Activated CD4-positive, alpha-beta T cell treated with anti-CD3 and anti-CD28 coated beads for 24 hours (primary cell): ENCODE measurements around the gene RAB41.
"Not testable (repeated sequence)": the region's sequence is repeated elsewhere in the genome, so short reads cannot be mapped to it uniquely, and the experiment has no call there.

Experiments used
- DNase-seq, 2 donors: peaks; one replicate each; pipeline ENCODE4 v3.0.0-alpha.2; 2020; ENCODE audit warnings: low read depth in 2 of 2

The RAB41 gene

DNA sequence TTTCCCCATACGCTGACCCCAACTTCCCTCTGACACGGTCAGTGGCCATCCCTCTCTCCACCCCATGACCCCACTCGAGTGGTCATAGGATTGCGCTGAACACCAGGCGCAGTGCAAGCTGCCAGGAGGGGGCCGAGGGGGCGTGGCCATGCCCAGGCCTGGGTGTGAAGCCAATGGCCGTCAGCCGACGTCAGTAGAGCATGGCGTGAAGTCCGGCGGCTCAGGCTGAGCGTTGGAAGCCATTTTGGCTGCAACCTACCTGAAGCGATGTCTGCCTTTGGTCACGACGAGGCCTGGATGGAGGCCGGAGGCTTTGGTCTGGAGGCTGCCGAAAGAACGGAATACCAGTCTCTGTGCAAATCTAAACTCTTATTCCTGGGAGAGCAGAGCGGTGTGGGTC is at the start of gene RAB41:
Gene RAB41, plus strand, starts transcription at position 222 of the 400 bp plus-strand sequence. Its CDS starts 46 bp downstream, at position 268.
- DNase-seq: no peak

DNA sequence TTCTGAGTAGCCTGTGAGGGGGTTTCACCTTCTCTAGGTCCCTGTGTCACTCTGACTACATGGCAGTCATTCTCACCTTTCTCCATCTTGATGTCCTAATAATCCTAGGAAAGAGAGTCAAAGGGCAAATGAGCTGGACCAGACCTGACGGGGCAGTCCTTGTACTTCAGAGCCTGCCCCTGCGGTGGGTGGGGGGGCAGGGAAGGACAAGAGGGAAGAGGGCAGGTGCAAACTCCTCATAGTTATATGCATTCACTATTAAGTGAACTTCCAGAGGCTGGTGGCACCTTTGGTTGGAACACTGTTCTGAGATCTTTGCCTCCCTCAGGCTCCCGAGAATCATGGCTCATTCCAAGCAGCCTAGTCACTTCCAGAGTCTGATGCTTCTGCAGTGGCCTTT is 47.6 kb upstream of the RAB41 start, which contains the start of gene AWAT1:
Gene AWAT1, plus strand, starts transcription at position 301 of the 400 bp plus-strand sequence. Its CDS starts 41 bp downstream, at position 342.
- no peak for DNase-seq

DNA sequence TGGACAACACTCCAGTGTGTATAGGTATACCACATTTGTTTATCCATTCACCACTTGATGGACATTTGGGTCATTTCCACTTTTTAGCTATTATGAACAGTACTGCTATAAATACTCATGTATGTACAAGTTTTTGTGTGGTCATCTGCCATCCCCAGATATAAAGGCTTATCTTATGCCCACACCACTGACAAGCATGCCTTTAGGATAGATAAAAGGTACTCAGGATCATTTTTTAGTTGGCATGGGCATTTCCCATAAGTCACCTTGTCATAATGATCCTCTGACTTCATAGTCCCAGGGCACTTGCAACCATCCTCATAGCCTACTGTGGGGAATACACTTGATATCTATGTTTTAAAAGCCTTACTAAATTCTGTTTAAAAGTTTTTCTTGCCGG is 41.2 kb upstream of the RAB41 start:
- no peak for DNase-seq

DNA sequence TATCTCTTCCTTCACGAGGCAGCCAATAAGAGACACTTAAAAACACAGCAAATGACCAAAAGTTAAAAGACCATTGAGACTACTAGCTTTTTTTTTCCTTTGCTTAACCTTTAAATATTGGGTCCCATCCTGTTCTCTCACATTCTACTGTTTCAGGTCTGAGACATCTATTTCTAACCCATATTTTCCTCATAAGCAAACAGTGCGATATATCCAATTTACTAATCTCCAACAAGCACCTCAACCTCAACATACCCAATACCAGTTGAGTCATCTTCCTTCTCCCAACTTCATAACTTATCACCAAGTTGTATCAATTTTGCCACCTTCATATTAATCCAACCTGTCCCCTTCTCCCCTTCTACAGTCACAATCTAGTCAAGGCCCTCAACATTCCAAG is 40.5 kb upstream of the RAB41 start:
- DNase-seq: no peak

DNA sequence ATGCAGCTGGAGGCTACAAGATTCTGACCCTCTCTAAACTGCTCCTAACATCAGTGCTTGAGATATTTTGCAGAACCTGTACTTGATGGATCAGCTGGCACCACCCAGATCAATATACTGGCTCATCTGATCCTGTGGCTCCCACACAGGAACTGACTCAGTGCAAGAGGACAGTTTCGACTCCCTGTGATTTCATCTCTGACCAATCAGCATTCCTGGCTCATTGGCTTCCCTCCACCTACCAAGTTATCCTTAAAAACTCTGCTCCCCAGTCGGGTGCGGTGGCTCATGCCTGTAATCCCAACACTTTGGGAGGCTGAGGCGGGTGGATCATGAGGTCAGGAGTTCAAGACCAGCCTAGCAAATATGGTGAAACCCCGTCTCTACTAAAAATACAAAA is 38.4 kb upstream of the RAB41 start:
- DNase-seq: not testable (repeated sequence)

DNA sequence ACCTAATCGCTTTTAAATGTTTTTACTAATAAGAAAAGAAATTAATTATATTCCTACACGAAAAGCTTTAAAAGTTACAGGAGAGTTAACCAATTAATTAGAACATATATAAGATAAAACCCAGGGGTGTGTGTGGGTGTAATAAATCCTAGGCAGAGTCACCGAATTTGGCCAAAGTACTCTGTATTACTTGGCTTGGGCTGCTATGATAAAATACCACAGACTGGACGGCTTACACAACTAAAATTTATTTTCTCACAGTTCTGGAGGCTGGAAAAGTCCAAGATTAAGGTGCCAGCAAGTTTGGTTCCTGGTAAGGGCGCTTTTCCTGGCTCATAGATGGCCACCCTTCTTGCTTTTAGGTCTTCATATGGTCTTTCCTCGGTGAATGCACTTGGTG is 37.1 kb upstream of the RAB41 start:
- no peak for DNase-seq

DNA sequence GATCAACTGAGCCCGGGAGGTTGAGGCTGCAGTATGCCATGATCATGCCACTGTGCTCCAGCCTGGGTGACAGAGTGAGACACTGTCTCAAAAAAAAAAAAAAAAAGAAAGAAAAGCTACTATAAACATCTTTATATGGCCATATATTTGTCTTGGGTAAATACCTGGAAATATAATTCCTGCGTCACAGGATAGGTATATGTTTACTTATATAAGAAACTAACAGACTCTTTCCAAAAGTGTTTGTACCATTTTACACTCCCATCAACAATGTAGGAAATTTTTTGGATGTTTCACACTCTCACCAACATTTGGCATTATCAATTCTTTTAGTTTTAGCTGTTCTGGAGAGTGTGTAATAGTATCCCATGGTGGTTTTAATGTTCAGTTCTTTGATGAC is 34.7 kb upstream of the RAB41 start:
- DNase-seq: no peak

DNA sequence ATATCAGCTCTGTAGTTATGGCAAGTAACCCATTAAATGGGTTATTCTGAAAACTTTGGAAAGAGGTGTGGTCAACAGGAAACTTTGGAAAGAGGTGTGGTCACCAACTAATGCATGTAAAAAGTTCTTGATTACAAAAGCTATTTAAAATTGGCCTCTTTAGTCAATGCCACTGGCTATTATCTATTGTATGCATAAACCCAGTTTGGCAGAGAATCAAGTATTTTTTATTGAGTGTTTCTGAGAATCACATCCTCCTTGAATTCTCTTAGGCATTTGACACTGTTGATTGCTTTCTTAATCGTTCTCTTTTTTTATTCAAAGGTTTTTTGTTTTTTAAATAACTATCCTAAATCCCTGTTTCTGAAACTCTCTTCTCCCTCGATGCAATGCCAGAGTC is 29.5 kb upstream of the RAB41 start:
- no peak for DNase-seq

DNA sequence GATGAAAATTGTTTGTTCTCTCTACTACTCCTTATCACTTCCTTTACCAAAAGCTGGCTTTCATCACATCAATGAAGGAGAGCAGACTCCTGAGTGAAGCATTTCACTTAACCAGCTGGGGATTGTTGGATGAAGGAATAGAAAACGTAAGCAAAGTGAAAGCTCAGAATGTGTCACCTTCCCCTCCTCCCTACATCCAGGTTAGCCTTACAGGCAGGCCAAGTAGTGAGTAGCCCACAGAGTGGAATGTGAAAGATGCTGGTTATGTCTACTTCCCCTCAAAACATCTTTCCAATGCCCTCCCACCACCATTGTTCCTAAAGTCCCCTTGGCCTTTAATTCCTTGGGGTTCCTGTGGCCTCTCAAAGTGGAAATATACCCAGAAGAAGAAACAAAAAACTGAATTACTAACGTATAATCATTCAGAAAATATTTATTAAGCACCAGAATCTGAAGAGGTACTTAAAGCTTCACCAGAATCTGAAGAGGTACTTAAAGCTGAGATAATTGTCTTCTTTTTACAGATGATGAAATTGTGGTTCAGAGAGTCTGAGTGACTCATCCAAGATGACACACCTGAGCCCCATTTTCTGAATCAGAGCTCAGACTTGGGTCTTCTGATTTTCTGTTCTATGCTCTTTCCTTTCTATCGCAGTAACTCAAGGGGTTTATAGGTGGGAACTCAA is 28.5 kb upstream of the RAB41 start:
- no peak for DNase-seq

DNA sequence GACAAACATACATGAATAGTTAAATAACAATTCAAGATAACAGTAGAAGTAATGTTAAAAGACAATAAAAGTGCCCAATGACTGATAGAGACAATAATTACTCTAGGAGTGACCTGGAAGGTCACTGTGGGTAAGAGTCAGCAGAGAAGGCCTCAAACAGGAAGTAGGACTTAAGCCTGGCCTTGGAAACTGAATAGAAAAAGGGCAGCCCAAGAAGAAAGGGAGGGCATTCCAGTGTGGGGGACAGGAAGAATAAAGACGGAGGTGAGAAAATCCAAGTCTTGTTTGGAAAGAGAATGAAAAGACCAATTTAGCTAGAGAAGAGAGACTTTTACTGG is 27.9 kb upstream of the RAB41 start:
- DNase-seq: no peak

DNA sequence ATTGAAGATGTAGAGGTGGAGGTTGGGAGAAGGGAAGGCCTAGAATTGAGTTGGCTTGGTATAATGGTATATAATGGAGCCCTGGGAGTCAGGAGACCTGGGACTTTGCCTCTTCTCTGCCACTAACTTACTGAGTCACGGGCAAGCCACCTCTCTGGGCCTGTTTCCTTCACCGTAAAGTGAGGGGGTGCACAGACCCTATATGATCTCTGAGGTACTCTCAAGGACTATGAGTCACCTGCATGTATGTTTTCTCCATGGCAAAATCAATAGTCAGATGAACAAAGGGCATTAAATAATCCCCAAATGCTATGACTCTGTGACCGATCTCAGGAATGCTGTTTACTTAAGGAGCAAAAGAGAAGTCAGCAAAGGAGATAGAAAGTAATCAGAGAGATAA is 27.1 kb upstream of the RAB41 start:
- DNase-seq: no peak

DNA sequence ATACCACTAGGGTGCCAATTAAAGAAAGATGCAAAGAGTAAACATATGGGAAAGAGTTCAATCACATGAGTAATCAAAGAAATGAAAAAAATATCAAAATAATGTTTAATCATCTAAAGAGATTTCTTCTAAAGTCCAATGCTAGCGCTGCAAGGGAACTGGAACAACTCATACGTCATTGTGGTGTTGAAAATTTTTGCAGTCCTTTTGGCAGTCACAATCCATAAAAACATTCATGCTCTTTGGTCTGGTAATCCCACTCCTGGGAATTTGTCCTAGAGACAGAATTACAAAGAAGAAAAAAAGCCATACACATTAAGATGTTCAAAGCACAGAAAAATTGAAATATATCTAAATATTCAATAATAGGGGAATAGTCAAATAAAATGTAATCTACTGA is 26.5 kb upstream of the RAB41 start:
- no peak for DNase-seq

DNA sequence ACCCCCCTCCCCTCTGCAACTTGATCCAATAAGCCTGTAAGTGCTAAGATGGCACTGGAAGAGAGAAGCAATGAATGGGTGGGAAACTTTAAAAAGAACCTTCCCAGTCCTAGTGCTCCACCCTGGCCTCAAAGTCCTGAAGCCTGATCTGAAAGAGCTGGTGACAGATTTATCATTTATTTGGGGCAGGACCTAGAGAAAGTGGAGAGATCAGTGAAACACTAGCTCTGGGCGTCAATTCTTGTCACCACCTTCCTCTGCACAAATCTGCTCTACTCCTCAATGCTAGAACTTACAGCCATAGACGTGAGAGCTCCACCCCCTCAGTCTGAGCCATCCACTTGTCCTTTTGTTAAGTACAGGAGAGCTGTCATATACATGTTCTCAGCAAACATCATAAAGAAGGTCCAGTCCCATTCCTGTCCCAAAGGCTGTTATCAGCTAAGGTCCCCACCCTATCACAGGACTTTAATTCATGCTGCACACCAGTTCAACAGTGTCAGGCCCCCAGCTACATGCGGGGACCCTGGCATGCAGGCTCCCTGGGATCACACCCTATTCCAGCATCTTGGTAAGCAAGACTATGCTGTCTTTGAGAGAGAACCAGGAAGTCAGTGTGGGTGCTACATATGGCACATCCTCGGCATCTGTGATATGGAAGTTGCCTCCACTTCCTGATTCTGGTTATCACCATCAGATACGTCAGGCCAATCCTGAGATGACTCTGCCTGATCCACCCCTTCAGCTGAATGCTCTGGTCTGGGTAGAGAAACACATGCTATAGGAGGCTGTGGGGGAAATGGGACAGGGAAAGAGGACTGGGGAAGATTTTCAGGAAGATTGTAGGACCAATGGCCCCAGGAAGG is 24.3 kb upstream of the RAB41 start:
- no peak for DNase-seq

DNA sequence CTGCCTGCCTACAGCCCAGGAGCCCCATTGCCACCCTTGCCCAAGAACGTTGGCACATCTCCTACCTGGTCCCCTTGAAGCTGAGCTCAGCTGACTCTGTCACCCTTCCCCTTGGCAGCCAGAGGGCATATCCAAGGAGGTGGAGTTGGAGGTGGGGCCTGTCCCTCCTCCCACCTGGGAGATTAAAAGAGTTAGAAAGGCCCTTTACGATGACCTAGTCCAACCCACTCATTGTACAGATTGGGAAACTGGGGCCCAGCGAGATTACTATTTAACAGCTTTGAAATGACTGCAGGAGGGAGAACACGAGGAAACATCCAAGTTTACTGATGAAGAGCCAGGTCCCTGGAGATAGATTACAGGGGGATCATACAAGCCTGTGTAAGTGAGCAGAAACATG is 21.9 kb upstream of the RAB41 start, which contains the start of gene P2RY4:
Gene P2RY4, minus strand, starts transcription at position 101 of the 400 bp plus-strand sequence. CDS start 580 bp downstream, outside the sequence.
- DNase-seq: no peak

DNA sequence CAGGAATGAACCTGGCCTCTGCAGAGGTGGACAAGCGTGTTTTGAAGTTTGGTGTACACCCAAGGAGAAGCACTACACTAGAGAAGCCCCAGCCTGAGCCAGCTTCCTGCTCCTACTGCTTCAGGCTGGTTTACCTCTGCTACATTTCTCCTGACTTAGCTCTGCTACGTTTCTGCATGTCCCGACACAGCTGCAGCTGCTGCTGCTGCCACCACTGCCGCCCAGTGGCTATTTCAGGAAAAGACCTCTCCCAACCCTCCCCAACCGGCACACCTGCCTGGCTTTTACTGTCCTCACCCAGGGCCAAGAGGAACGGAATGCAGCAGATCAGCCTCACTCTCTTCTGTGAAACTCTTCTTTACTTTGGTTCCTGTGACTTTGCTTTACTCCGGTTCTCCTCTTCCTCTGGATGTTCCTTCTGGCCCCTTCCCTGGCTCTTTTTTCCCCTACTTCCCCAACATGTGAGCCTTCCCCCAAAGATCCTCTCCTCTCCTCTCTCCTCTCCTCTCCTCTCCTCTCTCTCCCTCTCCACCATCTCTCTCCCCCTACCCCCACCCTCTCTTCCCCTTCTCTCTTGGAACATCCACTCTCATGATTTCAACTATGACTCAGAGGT is 18.9 kb upstream of the RAB41 start:
- DNase-seq: peak in 1 of 2 donors; percentile 3

DNA sequence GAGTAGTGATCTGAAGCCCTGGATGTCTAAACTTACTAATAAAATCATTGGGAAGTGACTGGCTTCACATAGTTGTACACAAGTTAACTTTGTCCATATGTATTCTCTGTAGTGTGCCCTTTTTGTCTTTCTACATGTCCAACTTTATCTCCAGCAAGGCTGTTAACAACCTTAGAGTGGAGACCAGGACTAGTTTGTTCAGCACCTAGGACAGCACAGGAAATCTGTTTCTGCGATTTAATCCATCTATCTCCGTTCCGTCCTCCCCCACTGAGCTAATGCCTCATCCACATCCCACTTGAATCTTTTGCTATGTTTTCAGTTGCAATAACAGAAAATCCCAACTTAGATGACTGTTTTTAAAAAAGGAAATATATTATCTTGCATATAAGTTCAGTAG is 17.2 kb upstream of the RAB41 start:
- no peak for DNase-seq

DNA sequence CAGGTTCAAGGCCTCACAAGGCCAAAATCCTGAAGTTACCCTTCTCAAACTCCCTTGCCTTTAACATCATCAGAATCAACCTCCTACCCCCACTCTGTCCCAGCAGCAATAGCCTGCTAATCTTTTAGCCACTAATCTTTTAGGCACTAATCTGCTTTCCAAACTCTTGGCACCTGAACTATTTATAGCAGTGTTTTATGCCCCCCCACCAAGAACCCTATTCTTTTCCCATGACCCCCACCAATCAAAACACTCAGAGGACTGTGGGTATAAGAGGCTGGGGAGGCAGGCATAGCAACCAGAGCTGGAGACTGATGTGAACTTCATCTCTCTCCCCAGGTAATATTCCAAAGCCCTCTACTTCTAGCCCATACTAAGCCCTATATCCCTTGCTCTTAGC is 13.9 kb upstream of the RAB41 start, which contains the start of gene ARR3:
Gene ARR3, plus strand, starts transcription at position 301 of the 400 bp plus-strand sequence. CDS start 1,052 bp downstream, outside the sequence.
- DNase-seq: no peak

DNA sequence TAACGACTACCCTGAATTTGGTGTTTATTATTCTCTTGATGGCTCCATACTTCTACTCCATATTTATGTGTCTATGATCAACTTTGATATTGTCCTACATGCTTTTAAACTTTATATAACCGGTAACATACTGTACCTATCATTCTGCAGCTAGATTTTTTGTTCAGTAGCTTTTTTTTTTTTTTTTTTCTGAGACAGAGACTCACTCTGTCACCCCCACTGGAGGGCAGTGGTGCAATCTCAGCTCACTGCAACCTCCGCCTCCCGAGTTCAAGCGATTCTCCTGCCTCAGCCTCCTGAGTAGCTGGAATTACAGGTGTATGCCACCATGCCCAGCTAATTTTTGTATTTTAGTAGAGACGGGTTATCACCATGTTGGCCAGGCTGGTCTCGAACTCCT is 7.9 kb upstream of the RAB41 start:
- DNase-seq: not testable (repeated sequence)

DNA sequence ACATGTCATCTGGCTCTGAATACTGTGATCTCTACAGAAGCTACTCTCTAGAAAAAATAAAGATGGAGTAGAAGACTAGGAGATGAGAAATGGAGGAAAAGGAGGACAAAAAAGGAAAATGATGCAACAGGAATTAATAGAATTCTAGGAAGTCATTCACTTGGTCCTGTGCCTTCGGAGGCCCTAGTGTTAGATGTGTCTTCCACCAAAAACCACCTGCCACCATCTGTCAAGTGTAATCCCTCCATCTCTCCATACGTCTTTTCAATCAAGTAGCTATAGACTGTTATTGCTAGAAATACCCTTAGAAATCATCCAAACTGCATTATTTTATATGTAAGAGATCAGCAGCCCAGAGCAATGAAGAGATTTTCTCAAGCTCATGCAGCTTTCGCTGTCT is 2.9 kb upstream of the RAB41 start:
- DNase-seq: no peak

DNA sequence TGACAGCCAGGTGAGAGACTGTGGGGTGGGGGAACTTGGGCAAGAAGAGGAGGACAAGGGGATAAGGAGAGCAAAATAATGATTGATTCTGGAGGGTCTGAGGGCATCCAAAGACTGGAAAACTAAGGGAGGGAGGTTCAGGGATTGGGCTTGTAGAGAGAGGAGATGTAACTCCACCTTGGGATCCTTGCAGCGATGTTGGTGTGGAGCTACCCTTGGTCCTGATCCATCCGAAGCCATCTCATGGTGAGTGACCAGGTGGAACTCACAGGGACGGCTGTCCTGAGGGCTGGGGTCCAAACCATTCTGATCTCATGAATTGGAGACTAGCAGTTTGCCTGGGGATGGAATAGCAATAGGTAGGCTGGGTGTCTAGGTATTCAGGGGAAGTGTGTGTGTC is 1.4 kb upstream of the RAB41 start:
- DNase-seq: no peak

DNA sequence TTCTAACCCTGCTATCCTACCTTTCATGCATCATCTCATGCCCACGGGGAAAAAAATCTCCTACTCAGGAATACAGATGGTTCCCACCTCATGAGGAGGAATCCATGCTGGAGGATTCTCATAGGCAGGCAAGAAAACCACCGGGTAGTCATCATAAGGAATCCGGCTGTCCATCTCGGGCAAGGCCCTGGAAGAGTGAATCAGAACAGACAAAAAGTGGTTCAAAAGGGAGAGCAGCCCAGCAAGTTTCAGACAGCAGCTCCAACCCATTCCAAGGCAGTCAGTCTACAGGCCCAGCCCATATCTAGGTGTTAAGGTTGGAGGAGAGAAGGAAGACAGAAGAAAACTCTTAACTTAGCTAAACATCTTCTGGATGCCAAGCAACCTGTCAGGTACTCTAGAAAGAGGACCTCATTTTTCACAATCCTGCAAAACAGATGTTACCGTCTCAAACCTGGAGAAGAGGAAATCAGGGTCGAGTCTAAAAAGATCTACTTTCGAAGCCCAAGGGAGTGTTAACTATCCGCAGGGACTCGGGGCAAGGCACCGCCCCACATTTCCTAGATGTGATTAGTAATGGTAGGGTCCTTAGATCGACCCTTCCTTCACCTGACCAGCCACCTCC is 7.3 kb downstream of the RAB41 start:
- no peak for DNase-seq
